Activated CD4-positive, alpha-beta T cell treated with anti-CD3 and anti-CD28 coated beads, Interleukin-2, amount 50 U/mL, for 1 hour (primary cell): ENCODE results near the gene ANXA2R.
"Not testable (repeated sequence)": the region's sequence is repeated elsewhere in the genome, so short reads cannot be mapped to it uniquely, and the experiment has no call there.

Source experiments
- DNase-seq: peaks from one replicate; pipeline ENCODE4 v3.0.0-alpha.2; 2020

The ANXA2R gene, protein sequence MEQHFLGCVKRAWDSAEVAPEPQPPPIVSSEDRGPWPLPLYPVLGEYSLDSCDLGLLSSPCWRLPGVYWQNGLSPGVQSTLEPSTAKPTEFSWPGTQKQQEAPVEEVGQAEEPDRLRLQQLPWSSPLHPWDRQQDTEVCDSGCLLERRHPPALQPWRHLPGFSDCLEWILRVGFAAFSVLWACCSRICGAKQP

GRCh38 chr5:43040287-43041098, at the start of gene ANXA2R:
Gene ANXA2R, minus strand, starts transcription at chr5:43040319. Its CDS starts 273 bp downstream, at chr5:43040046.
- DNase-seq, result peak; percentile 91

DNA sequence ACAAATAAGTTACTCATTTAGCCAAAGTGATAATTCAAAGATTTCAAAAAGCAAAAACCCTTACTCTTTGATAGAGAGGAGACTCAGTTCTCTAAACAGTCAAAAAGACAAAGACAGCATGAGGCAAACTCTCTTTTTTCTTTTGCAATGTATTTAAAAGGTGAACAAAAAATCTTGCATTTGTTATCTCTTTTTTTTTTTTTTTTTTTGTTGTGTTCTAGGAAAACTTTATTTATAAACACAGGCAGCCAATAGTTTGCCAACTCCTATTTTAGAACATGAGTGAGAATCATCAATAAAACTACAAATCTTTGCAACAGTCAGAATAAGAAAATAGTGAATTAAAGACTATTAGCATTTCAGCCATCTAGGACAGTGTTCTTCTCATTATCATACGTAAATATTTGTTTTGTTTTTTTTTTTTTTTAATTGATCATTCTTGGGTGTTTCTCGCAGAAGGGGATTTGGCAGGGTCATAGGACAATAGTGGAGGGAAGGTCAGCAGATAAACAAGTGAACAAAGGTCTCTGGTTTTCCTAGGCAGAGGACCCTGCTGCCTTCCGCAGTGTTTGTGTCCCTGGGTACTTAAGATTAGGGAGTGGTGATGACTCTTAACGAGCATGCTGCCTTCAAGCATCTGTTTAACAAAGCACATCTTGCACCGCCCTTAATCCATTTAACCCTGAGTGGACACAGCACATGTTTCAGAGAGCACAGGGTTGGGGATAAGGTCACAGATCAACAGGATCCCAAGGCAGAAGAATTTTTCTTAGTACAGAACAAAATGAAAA, 46.2 kb upstream of the ANXA2R start:
- not testable (repeated sequence) for DNase-seq

DNA sequence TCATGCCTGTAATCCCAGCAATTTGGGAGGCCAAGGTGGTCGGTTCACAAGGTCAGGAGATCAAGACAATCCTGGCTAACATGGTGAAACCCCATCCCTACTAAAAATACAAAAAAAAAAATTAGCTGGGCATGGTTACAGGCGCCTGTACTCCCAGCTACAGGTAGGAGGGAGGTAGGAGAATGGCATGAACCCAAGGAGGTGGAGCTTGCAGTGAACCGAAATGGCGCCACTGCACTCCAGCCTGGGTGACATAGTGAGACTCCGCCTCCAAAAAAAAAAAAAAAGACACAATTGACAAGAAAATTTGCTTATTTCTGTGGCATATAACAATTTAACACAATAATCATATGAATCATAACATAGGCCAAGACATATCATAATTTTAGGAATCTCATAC, 45.3 kb upstream of the ANXA2R start:
- no peak for DNase-seq

DNA sequence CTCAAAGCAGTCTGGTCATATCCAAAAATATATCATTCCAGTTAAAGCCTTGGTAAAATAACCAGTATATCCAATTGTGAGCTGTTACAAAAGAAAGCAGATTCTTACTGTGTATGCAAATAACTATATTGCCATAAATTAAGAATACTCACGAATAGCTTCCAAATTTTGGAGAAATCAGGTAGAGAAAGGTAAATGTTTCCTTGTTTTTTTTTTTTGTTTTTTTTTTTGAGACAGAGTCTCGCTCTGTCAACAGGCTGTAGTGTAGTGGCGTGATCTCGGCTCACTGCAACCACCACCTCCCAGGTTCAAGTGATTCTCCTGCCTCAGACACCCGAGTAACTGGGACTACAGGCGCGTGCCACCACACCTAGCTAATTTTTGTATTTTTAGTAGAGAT, 44.3 kb upstream of the ANXA2R start:
- DNase-seq, result not testable (repeated sequence)

DNA sequence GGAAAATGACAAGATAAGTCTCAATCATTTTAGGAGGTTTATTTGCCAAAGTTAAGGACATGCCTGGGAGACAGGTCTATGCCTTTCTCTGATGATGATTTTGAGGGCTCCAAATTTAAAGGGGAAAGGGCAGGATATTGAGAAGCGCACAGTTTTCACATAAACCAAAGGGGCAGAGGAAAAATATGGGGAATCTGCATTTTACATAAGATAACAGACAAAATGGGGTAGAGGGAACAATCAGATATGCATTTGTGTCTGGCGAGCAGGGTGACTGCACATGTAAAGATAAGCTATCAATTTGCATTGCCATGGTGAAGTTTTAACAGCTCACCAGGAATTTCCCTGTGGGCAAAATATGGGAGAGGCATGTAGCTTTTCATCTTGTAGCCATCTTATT, 41.2 kb upstream of the ANXA2R start:
- not testable (repeated sequence) for DNase-seq

GRCh38 chr5:43078956-43079355, 38.8 kb upstream of the ANXA2R start:
- DNase-seq, result no peak

DNA sequence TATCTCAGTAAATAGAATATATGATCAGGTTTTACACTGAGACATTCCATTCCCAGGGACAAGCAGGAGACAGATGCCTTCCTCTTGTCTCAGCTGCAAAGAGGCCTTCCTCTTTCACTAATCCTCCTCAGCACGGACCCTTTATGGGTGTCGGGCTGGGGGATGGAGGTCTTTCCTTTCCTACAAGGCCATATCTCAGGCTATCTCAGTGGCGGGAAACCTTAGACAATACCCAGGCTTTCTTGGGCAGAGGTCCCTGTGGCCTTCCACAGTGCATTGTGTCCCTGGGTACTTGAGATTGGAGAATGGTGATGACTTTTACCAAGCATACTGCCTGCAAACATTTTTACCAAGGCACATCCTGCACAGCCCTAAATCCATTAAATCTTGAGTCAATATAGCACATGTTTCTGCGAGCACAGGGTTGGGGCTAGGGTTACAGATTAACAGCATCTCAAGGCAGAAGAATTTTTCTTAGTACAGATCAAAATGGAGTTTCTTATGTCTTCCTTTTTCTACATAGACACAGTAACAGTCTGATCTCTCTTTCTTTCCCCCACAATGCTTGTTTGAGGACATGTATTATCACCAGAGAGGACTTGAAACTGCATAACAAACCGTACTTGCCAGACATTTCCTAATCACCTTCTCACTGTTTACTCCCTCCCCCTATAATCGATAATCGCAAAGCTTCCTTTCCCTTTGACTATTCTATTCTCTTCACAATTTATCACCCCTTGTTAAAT, 37.5 kb upstream of the ANXA2R start:
- not testable (repeated sequence) for DNase-seq

DNA sequence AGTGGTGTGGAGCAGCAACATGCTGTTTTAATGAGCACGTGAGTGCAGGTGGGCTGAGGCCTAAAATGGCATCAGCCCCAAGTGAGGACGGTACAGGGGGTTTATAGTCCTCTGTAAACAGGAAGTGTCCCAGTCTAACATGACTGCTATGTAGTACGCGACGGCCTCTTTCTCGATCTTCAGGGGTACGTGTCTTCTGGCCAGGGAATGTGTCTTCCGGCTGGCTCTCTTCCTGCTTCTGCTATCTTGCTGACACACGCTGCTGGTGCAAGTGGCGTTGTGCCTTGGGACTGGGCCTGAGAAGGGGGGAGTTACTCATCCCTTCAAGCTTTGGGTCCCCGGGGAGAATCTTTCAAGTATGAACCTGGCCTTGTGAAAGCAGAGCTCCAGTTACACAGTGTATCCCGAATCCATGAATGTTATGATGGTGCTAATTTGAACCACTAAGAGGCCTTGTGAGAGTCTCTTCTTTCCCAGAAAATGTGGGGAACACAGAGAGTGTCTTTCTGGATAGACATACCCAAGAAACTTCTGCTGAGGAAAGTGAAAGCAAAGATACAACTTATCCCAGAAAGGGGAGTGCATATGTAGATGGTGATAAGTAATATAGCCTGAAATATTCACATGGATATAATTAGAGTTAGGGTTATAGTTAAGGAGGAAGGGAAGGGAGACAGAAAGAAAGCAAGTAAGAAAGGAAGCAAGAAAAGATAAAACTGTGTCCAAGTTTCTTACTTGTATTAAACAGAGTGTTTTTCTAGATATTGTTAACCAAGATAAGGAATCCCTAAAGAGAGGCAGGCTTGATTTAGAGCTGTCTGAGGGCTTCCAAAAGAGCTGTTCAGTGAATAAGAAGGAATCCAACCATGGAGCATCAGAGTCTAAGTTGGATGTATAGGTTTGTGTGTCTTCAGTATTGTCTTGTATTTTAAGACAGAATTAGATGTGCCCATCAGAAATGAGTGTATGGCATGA, 35.5 kb upstream of the ANXA2R start:
- no peak for DNase-seq

GRCh38 chr5:43074987-43075318, 34.8 kb upstream of the ANXA2R start:
- DNase-seq, result no peak

DNA sequence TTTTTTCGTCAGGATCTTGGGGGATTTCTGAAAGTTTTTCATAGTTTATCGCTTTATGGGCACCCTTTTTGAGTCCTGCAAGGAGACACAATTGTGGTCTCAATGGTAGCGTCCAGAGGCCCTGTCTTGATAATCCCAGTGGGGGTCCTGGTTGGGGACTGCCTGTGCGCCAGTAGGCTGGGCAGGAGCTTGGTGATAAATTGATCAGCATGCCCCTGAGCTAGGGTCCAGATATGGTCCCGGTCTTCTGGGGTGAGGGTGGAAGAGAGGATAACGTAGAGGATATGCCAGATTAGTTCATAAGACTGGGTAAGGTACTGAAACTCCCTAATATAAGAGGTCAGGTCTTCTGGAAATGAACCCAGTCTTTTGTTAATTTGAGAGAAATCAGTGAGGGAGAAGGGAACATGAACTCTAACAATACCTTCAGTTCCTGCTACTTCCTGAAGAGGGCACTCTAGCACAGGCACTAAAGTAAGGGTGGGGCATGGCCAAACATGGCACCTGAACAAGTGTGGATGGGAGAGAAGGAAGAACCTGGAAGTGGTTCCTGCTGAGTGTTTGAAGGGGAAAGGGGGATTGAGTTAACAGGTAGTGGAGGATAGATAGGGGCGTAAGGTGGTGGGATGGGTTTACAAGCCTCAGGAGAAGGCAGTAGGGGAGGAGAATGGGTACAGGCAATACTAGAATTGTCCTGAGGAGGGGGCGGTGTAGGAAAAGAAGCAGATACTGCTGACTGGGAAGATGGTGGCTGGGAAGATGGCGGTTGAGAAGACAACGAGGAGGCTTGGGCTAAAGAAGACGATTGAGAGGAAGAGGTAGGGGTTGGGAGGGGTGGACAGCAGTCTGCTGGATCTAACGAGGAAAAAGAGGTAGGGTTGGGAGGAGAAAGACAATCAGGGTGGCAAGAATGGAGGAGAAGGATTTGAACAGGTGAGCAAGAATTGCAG, 33.8 kb upstream of the ANXA2R start:
- peak; percentile 36 for DNase-seq

GRCh38 chr5:43069401-43069720, 29.2 kb upstream of the ANXA2R start:
- not testable (repeated sequence) for DNase-seq

GRCh38 chr5:43068037-43068436, 27.9 kb upstream of the ANXA2R start:
- DNase-seq, result no peak

- DNase-seq, result peak; percentile 89
These were observed 27.0 kb upstream of the ANXA2R start for GRCh38 chr5:43066799-43067741.

GRCh38 chr5:43065948-43066798, 26.1 kb upstream of the ANXA2R start:
- peak; percentile 74 for DNase-seq

GRCh38 chr5:43065387-43065947, 25.3 kb upstream of the ANXA2R start:
- DNase-seq, result no peak

GRCh38 chr5:43063721-43064171, 23.6 kb upstream of the ANXA2R start:
- DNase-seq, result no peak

GRCh38 chr5:43061352-43062075, 21.4 kb upstream of the ANXA2R start:
- DNase-seq, result no peak
